Measurements from ENCODE around the gene RASAL3. TPM values are rescaled to one million over a fixed set of nuclear protein-coding genes. Genes with fewer than 3 reads are reported as not detected.

Gene RASAL3
- 27.0 TPM for polyA plus RNA-seq

GRCh38 chr19:15464394-15465385 is at the start of gene RASAL3:
Gene RASAL3 (minus strand): TSS chr19:15464544. CDS start chr19:15464358, 186 bp downstream.
- Mint-ChIP-seq H3K9me3 (no peaks in the 10 kb centered on the region), H3K27me3 (peaks cover 14% of the 10 kb centered on the region)

DNA sequence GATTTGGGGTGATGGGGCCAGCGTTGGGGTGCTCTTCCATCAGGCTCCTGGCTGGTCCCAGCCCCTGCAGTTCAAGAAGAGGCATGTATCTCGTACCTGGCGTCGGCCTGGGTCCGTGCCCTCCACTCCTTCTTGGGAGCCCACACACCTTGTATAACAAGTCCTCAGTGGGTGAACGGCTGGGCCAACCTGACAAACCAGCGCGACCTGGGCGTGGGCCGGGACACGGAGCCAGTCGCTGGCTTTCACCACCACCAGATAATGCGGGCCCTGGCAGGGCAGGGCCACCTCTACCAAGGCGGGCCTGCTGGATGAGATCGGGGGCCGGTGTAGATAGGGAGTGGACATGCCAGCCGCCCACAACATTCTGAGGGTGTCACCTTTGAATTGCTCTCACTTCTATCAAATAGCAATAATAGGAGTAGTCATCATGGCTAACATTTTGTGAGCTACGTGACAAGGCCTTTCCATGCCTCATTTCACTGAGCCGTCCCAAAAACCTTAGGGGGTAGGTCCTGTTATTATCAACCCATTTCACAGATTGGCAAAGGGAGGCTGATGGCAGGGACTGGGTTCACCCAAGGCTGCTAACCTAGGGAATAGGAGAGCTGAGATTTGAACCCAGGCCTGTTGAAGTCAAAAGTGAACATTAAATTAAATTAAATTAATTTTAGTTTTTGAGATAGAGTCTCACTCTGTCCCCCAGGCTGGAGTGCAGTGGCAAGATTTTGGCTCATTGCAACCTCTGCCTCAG is 47.5 kb upstream of the RASAL3 start:
- peaks cover 2 to 8% (median 6%) of the 10 kb centered on the region in 3 donors for H3K9me3 Mint-ChIP-seq
- peaks cover 47% of the 10 kb centered on the region for H3K27me3 Mint-ChIP-seq
- H3K4me1 Mint-ChIP-seq: peaks cover 0 to 11% (median 5%) of the 10 kb centered on the region in 3 donors
- H3K36me3 Mint-ChIP-seq: no peaks in the 10 kb centered on the region
- H3K27ac Mint-ChIP-seq: no peak overlapping the region
- H3K4me3 Mint-ChIP-seq: no peak overlapping the region

More at GRCh38 chr19:15464394-15465385, at the start of gene RASAL3:
- Mint-ChIP-seq H3K27ac (peak within 1 kb of the TSS; percentile 92 to 94 (median 93)), H3K4me1 (peaks cover 30 to 40% (median 31%) of the 10 kb centered on the region in 3 donors), H3K4me3 (peak within 1 kb of the TSS; percentile 91 to 98 (median 96)), H3K36me3 (peaks cover 7% of the 10 kb centered on the region)

DNA sequence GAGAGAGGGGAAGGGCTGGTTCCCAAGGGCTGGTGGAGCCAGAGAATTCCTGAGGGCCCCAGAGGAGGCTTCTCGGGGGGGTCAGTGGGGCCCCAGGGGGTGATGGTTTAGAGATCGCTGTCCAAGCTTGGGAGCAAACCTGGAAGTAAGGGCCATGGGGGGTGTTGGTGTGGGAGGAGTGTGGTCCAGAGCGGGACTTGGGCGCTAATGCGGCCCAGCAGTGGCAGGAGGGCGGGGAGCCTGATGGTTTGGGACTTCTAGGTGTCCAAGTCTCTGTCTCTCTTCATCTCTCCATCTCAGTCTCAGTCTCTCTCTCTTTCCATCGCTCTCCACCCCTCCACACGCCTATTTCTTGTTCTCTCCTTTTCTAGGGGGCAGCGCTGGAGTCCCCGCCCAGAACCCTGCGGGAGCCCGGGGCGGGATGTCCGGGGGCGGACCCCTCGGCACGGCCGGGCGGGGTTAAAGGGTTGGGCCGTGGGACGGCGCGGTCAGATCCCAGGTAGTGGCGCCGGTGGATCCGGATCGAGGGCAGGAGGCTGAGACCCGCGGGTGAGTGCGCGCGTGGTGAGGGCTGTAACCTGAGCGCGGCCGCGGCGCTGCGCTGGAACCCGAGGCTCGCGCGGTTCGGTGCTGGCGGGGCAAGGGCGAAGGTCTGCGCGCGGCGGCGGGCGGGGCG is 43.8 kb upstream of the RASAL3 start, which contains the start of gene CYP4F22:
CYP4F22 (plus strand) TSS at position 491 of the 676 bp plus-strand sequence. CDS start 16,812 bp downstream, outside the sequence.
- Mint-ChIP-seq H3K27ac (no peak within 1 kb of the TSS), H3K4me1 (peaks cover 0 to 6% (median 5%) of the 10 kb centered on the region in 3 donors), H3K27me3 (peaks cover 55% of the 10 kb centered on the region)

DNA sequence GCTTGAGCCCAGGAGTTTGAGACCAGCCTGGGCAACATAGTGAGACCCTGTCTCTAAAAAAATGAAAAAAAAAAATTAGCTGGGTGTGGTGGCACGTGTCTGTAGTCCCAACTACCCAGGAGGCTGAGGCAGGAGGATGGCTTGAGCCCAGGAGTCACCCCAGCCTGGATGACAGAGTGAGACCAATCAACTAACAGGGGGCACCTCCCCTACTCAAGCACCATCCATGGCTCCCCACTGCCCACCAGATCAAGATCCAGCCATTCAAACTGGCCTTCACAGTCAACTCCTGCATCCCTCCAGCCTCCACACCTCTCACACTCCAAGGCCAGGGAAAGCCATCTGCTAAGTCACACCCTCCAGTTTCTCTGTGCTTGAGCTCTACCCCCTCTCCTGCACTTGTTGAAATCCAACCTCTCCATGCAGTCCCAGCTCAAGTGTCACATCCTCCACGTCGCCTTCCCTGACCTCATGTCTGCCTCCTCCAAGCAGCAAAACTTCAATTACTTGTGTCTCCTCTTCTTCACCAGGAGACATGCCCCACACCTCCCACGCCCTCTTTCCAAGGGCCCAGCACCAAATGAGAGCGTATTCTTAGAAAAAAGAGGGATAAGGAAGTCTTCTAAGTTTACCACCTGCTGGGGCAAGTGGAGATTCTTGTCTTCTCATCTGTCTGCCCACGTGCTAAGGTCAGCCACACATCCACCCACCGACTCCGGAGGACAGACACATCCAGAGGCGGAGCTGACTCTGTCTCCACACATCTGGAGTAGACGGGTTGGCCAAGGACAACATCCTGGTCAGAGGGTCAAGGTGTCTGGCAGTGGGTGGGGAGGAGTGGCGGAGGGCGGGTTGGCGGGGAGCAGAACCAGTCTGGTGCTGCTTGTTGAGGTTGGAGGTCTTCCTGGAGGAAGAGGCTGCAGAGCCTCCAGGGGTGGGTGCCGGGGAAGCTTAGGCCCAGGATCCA is 43.0 kb upstream of the RASAL3 start:
- Mint-ChIP-seq H3K27me3 (peaks cover 53% of the 10 kb centered on the region), H3K4me1 (peaks cover 0 to 6% (median 5%) of the 10 kb centered on the region in 3 donors), H3K4me3 (peak overlapping the region in 1 of 4 donors; percentile 60), H3K27ac (no peak overlapping the region), H3K9me3 (peaks cover 0 to 2% (median 0%) of the 10 kb centered on the region in 3 donors), H3K36me3 (no peaks in the 10 kb centered on the region)

More for the DNA sequence above, 43.8 kb upstream of the RASAL3 start, which contains the start of gene CYP4F22:
- H3K9me3 Mint-ChIP-seq: peaks cover 0 to 2% (median 0%) of the 10 kb centered on the region in 3 donors
- H3K36me3 Mint-ChIP-seq: no peaks in the 10 kb centered on the region
- peak within 1 kb of the TSS in 2 of 4 donors; percentile 74 to 85 for H3K4me3 Mint-ChIP-seq

- Mint-ChIP-seq H3K9me3 (peaks cover 0 to 2% (median 0%) of the 10 kb centered on the region in 3 donors), H3K27me3 (peaks cover 51% of the 10 kb centered on the region), H3K4me3 (no peak overlapping the region), H3K27ac (no peak overlapping the region), H3K4me1 (peaks cover 0 to 6% (median 5%) of the 10 kb centered on the region in 3 donors), H3K36me3 (no peaks in the 10 kb centered on the region)
Measured at GRCh38 chr19:15506074-15506571, 41.8 kb upstream of the RASAL3 start.

- no peaks in the 10 kb centered on the region for H3K36me3 Mint-ChIP-seq
- H3K4me3 Mint-ChIP-seq: no peak overlapping the region
- H3K27ac Mint-ChIP-seq: no peak overlapping the region
- H3K9me3 Mint-ChIP-seq: no peaks in the 10 kb centered on the region
- peaks cover 0 to 1% (median under 1%) of the 10 kb centered on the region in 3 donors for H3K4me1 Mint-ChIP-seq
- peaks cover 31% of the 10 kb centered on the region for H3K27me3 Mint-ChIP-seq
Measured at GRCh38 chr19:15502264-15502663, 37.9 kb upstream of the RASAL3 start.

GRCh38 chr19:15501596-15501995 is 37.3 kb upstream of the RASAL3 start:
- H3K27ac Mint-ChIP-seq: peak overlapping the region in 1 of 3 donors; percentile 74
- no peaks in the 10 kb centered on the region for H3K36me3 Mint-ChIP-seq
- H3K4me3 Mint-ChIP-seq: no peak overlapping the region
- peaks cover 0 to 1% (median 0%) of the 10 kb centered on the region in 3 donors for H3K4me1 Mint-ChIP-seq
- no peaks in the 10 kb centered on the region for H3K9me3 Mint-ChIP-seq
- H3K27me3 Mint-ChIP-seq: peaks cover 27% of the 10 kb centered on the region

DNA sequence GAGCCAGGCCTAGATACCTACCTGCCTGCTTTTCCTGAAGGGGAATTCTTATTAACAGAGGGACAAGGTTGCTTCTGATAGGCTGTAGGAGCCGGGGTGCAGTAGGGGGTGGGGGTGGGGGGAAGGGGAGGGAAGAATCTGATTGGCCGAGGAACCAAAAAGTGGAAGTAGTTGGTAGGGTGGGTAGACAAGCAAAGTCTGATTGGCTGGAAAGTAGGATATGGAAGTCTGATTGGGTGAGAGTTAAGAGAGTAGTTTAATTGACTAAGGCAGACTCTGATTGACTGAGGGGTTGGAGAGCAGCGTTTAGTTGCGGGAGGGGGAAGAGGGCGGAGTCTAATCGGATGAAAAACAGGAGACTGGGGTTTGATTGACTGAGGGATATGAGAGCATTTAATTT is 34.6 kb upstream of the RASAL3 start:
- H3K9me3 Mint-ChIP-seq: no peaks in the 10 kb centered on the region
- H3K27me3 Mint-ChIP-seq: peaks cover 12% of the 10 kb centered on the region
- no peaks in the 10 kb centered on the region for H3K36me3 Mint-ChIP-seq
- H3K4me1 Mint-ChIP-seq: no peaks in the 10 kb centered on the region
- H3K27ac Mint-ChIP-seq: no peak overlapping the region
- H3K4me3 Mint-ChIP-seq: no peak overlapping the region

- H3K4me3 Mint-ChIP-seq: no peak overlapping the region
- H3K27me3 Mint-ChIP-seq: peaks cover 12% of the 10 kb centered on the region
- H3K36me3 Mint-ChIP-seq: no peaks in the 10 kb centered on the region
- H3K27ac Mint-ChIP-seq: no peak overlapping the region
- H3K4me1 Mint-ChIP-seq: no peaks in the 10 kb centered on the region
- H3K9me3 Mint-ChIP-seq: no peaks in the 10 kb centered on the region
Measured at GRCh38 chr19:15498156-15498858, 34.0 kb upstream of the RASAL3 start.

DNA sequence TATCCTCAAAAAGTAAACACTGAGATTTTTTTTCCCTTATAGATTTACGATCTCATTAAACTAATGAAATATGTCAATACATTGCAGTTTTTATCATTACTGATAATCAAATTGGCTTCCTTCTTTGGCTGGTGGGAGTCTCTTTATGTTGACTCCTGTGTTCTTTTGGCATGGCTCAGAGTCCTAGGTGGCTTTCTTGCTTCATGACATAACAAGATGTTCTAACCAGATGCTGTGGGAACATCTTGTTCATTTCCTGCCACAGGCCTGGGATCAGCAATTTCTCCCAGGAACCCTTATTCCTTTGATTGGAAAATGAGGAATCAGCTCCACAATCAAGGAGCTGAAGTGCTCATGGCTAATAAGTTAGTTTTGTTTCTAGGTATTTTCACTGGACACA is 30.8 kb upstream of the RASAL3 start:
- H3K9me3 Mint-ChIP-seq: peaks cover 0 to 2% (median 0%) of the 10 kb centered on the region in 3 donors
- no peaks in the 10 kb centered on the region for H3K36me3 Mint-ChIP-seq
- peak overlapping the region in 1 of 3 donors; percentile 16 for H3K27ac Mint-ChIP-seq
- H3K27me3 Mint-ChIP-seq: peaks cover 5% of the 10 kb centered on the region
- H3K4me1 Mint-ChIP-seq: peaks cover 0 to 4% (median 0%) of the 10 kb centered on the region in 3 donors
- no peak overlapping the region for H3K4me3 Mint-ChIP-seq

DNA sequence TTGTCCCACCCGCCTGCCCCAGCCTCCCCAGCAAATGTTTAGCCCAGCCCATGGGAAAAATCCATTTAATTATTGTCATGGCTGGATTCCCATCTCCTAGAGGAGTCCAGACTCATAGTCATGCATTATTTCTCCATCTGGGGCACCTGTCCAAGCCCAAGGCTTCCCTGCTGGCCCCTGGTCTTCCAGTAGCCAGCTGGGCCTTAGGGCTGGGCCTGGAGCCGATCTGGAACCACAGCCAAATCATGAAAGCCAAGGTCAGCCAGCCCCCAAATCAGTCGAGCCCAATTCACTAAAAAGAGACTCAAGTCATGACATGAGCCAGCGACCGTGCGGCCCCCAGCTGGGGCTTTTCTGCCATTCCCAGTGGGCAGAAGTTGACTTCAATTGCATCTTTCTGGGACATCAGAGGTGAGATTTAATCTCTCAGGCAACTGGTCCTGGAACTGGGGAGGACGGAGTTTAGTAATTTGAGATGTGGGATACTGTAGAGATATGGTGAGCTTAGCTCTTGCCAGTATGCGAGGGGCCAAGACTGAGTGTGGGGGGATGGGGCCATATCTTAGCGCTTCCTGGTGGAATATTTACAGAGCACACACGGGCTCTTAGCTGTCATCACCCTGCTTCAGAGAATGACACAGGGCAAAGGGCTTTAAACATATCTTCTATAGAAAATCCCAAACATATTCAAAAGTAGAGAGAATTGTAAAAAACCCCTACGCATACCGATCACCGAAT is 24.3 kb upstream of the RASAL3 start:
- H3K36me3 Mint-ChIP-seq: peaks cover 2% of the 10 kb centered on the region
- peaks cover 3% of the 10 kb centered on the region for H3K27me3 Mint-ChIP-seq
- peaks cover 0 to 2% (median 2%) of the 10 kb centered on the region in 3 donors for H3K9me3 Mint-ChIP-seq
- H3K27ac Mint-ChIP-seq: no peak overlapping the region
- peaks cover 0 to 4% (median 0%) of the 10 kb centered on the region in 3 donors for H3K4me1 Mint-ChIP-seq
- H3K4me3 Mint-ChIP-seq: no peak overlapping the region

DNA sequence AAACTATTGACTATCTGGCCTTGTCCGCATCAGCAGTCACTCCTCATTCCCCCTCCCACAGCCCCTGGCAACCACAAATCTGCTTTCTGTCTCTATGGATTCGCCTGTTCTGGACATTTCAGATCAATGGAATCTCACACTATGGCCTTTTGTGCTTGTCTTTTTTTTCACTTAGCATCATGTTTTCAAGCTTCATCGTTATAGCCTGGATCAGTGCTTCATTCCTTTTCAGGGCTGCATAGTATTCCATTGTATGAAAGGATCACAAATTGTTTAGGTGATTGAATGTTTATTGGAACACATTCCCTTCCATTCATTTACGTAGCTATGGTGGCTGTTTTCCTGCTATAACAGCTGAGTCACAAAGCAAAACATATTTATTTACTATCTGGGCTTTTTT is 22.7 kb upstream of the RASAL3 start:
- Mint-ChIP-seq H3K4me1 (peaks cover 0 to 3% (median 0%) of the 10 kb centered on the region in 3 donors), H3K9me3 (peaks cover 0 to 2% (median 0%) of the 10 kb centered on the region in 3 donors), H3K4me3 (no peak overlapping the region), H3K27ac (no peak overlapping the region), H3K36me3 (peaks cover 2% of the 10 kb centered on the region), H3K27me3 (peaks cover 2% of the 10 kb centered on the region)
